ENCODE data around the gene COLEC12.

DNA sequence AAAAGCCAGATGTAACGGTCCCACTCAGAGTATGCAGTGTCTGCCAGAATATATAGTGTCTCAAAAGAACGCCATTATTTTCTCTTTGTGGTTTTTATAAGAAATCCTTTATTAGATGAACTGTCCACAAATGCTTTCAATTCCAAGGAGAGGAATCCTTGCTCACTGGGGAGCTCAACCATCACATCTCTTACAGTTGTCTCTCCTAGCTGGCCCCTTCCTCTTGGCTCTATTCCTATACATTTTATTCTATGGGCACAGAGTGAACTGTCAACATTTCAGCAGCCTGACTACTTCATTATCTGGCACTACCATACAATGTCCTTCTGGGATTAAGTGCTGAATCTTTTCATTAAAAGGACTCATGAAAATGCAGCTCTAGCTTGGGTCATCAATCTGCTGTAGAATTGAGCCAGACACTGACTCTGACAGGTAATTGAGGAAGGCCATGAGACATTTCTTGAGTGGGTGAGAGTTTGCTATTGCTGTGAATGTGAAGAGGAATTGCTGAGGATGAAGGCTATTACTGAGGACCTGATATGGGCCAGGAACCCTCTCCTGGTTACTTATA, 136.2 kb downstream of the COLEC12 start:
- TF ChIP-seq, protein P1, sequence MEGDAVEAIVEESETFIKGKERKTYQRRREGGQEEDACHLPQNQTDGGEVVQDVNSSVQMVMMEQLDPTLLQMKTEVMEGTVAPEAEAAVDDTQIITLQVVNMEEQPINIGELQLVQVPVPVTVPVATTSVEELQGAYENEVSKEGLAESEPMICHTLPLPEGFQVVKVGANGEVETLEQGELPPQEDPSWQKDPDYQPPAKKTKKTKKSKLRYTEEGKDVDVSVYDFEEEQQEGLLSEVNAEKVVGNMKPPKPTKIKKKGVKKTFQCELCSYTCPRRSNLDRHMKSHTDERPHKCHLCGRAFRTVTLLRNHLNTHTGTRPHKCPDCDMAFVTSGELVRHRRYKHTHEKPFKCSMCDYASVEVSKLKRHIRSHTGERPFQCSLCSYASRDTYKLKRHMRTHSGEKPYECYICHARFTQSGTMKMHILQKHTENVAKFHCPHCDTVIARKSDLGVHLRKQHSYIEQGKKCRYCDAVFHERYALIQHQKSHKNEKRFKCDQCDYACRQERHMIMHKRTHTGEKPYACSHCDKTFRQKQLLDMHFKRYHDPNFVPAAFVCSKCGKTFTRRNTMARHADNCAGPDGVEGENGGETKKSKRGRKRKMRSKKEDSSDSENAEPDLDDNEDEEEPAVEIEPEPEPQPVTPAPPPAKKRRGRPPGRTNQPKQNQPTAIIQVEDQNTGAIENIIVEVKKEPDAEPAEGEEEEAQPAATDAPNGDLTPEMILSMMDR (IDR thresholded peaks at IDR 0.05; ENCODE audit: insufficient read depth, low read length, poor library complexity, severe bottlenecking) = no peak
- TF ChIP-seq EZH2phosphoT487 (conservative IDR thresholded peaks at IDR 0.05; ENCODE audit: low read length) = no peak
